Measurements from ENCODE around the gene NUCB2. TPM values are rescaled to one million over a fixed set of nuclear protein-coding genes. Genes with fewer than 3 reads are reported as not detected.

NUCB2 gene
- total and polyA plus RNA-seq, 2 of the 8 experiments (the other 6 are each of a cell fraction or from before 2014, with no cell fraction given) = 9.0 to 34.2 TPM

DNA sequence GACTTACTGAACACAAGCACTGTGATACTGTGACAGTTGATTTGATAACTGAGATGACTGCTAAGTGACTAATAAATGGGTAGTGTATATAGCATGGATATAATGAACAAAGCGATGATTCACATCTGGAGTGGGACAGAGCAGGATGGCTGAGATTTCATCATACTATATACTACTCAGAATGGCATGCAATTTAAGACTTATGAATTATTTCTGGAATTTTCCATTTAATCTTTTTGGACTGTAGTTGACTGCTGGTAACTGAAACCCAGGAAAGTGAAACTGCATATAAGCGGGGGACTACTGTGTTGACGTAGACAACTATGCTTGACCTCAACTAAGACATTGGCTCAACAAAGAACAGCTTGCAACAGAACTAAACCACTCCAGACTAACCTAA is 20.0 kb upstream of the NUCB2 start:
- ChIA-PET CTCF (ENCODE audit: partially characterized antibody) (interaction anchor here (0.5 to 1.4 kb wide), 2 partner anchors 11 to 13 kb away, joined by 3 read pairs; no protein-coding TSS in a partner anchor), POLR2A (ENCODE audit: partially characterized antibody) (interaction anchor here (0.6 kb wide), 1 partner anchor 53 kb away, joined by 4 read pairs; no protein-coding TSS in a partner anchor)
- no peak overlapping the region for H4K5ac ChIP-seq (ENCODE audit: insufficient read length, low read depth, low read length)
- H3K9me3 ChIP-seq (ENCODE audit: insufficient read depth in 2 of 2, low read depth in 1 of 2, low read length in 1 of 2) = no peaks in the 10 kb centered on the region
- no peaks in the 10 kb centered on the region for H3K4me1 ChIP-seq (replicated peaks in 1 of 4; ENCODE audit: control insufficient read depth in 3 of 4, insufficient read depth in 4 of 4, low read length in 3 of 4)
- no peak overlapping the region for H2BK5ac ChIP-seq (ENCODE audit: low read depth, low read length)
- no peak for TF ChIP-seq E2F6 (IDR thresholded peaks at IDR 0.05)
- no peak for TF ChIP-seq RXRA (IDR thresholded peaks at IDR 0.05; ENCODE audit: insufficient read depth, low read depth, low read length)
- TF ChIP-seq CREB1 (IDR thresholded peaks at IDR 0.05) = no peak
- H2AFZ ChIP-seq (ENCODE audit: low read length) = no peak overlapping the region
- H3K56ac ChIP-seq (replicated peaks; ENCODE audit: insufficient read length, low read depth, low read length) = no peak overlapping the region
- DNase-seq (ENCODE audit: low read depth in 1 of 2, low spot score in 2 of 2) (no peak), FAIRE-seq (no peak)
- no peaks in the 10 kb centered on the region for H4K20me1 ChIP-seq (replicated peaks in 1 of 2; ENCODE audit: control insufficient read depth in 1 of 2, insufficient read depth in 2 of 2, low read length in 2 of 2)
- H3K4me3 ChIP-seq (ENCODE audit: extremely low read depth in 1 of 4, insufficient read depth in 2 of 4, low read depth in 3 of 4, low read length in 4 of 4) = no peak overlapping the region
- H3K79me1 ChIP-seq (ENCODE audit: low read depth, low read length) = no peaks in the 10 kb centered on the region
- H2BK120ac ChIP-seq (replicated peaks; ENCODE audit: low read depth, low read length) = no peak overlapping the region
- no peak overlapping the region for H2AK5ac ChIP-seq (ENCODE audit: low read depth, low read length)
- H2BK12ac ChIP-seq (ENCODE audit: low read depth, low read length) = no peak overlapping the region
- no peaks in the 10 kb centered on the region for H3K79me2 ChIP-seq (ENCODE audit: control insufficient read depth in 1 of 2, insufficient read depth in 2 of 2, low read length in 2 of 2)
- no peak overlapping the region for H2BK20ac ChIP-seq (ENCODE audit: low read length)
- no peaks in the 10 kb centered on the region for H3K36me3 ChIP-seq (ENCODE audit: control insufficient read depth in 2 of 4, insufficient read depth in 4 of 4, low read length in 3 of 4)
- H4K91ac ChIP-seq (replicated peaks; ENCODE audit: insufficient read length, low read length) = no peak overlapping the region
- no peaks in the 10 kb centered on the region for H3K27me3 ChIP-seq (replicated peaks in 1 of 4; ENCODE audit: control insufficient read depth in 3 of 4, extremely low read depth in 1 of 4, insufficient read depth in 3 of 4, low read length in 3 of 4)
- no peak overlapping the region for H2BK15ac ChIP-seq (ENCODE audit: low read length)
- 88% methylated on average over 3 of the region's 3 CpGs; no CpG with 5 or more reads in 1 of the 2 experiments for WGBS, 2 experiments (ENCODE audit: extremely low coverage in 1 of 2, insufficient coverage in 1 of 2, insufficient read length in 1 of 2, insufficient replicate concordance in 2 of 2, low coverage in 1 of 2, low lambda C conversion rate in 2 of 2, missing lambda C conversion rate in 1 of 2)
- H3K14ac ChIP-seq (ENCODE audit: insufficient read length) = no peak overlapping the region
- H4K8ac ChIP-seq (ENCODE audit: extremely low read depth, insufficient read depth, low read length) = no peak overlapping the region
- no peaks in the 10 kb centered on the region for H3K23me2 ChIP-seq (ENCODE audit: low read depth, low read length)
- no peak overlapping the region for H3K4me2 ChIP-seq (ENCODE audit: insufficient read depth in 1 of 2, low read depth in 2 of 2, low read length in 2 of 2)
- H3K23ac ChIP-seq (ENCODE audit: insufficient read length) = no peak overlapping the region
- H3K27ac ChIP-seq (ENCODE audit: low read depth, low read length) = no peak overlapping the region
- no peak overlapping the region for H3K9ac ChIP-seq (replicated peaks in 1 of 4; ENCODE audit: extremely low read depth in 1 of 4, low read depth in 3 of 4, low read length in 3 of 4)
- H3K4ac ChIP-seq (replicated peaks; ENCODE audit: insufficient read length, low read depth, low read length) = no peak overlapping the region
- H3K18ac ChIP-seq (ENCODE audit: extremely low read depth, low read length) = no peak overlapping the region

Data from H1 (cell line).